Measurements from ENCODE around the gene DDX49. TPM values are rescaled to one million over a fixed set of nuclear protein-coding genes. Genes with fewer than 3 reads are reported as not detected.

The DDX49 gene
- total and polyA plus RNA-seq, 9 of the 15 experiments (the other 6 are each of a cell fraction or from before 2014, with no cell fraction given), result 1.1 to 113 (median 45.7) TPM

- BruUV-seq (replicated peaks), result no TSS peak
- Histone ChIP-seq H3K4me3 (no peak overlapping the region), H2AFZ (ENCODE audit: low read depth, low read length) (no peak overlapping the region), H4K20me1 (replicated peaks; ENCODE audit: control insufficient read depth, insufficient read depth, low read length) (no peaks in the 10 kb centered on the region), H3K4me1 (replicated peaks in 1 of 2; ENCODE audit: control insufficient read depth in 2 of 2, insufficient read depth in 2 of 2, low read length in 2 of 2) (no peaks in the 10 kb centered on the region; a peak in 1 of 5 replicates), H3K79me2 (ENCODE audit: control insufficient read depth, insufficient read depth, low read length) (no peaks in the 10 kb centered on the region), H3K27me3 (ENCODE audit: control insufficient read depth in 2 of 2, insufficient read depth in 2 of 2, low read length in 2 of 2) (peaks cover 4 to 33% of the 10 kb centered on the region in 2 experiments; a peak in 3 of 5 replicates), H3K36me3 (ENCODE audit: control insufficient read depth, insufficient read depth, low read length) (no peaks in the 10 kb centered on the region), H3K9me1 (ENCODE audit: control insufficient read depth, insufficient read depth, low read length) (no peaks in the 10 kb centered on the region), H3K27ac (ENCODE audit: extremely low read depth, low read depth, low read length) (no peak overlapping the region), H3K9ac (ENCODE audit: insufficient read depth in 1 of 2, low read depth in 2 of 2, low read length in 2 of 2) (no peak overlapping the region), H3K9me3 (replicated peaks; ENCODE audit: control insufficient read depth, insufficient read depth, low read depth, low read length) (no peaks in the 10 kb centered on the region), H3K4me2 (ENCODE audit: insufficient read depth, low read length) (no peak overlapping the region)
- ChIA-PET POLR2A (no interaction called here), CTCF (ENCODE audit: low intra/inter-chr PET ratio) (no interaction called here)
- intact Hi-C loops (cut with micrococcal nuclease), result no loop called here
- in situ Hi-C loops (cut with MboI), result no loop called here
- DNase-seq (ENCODE audit: extremely low read depth in 1 of 4, low spot score in 3 of 4), result no peak
- no peak for TF ChIP-seq SMAD4 (CRISPR knock-in tag; conservative IDR thresholded peaks at IDR 0.05)
- TF ChIP-seq, protein P1, sequence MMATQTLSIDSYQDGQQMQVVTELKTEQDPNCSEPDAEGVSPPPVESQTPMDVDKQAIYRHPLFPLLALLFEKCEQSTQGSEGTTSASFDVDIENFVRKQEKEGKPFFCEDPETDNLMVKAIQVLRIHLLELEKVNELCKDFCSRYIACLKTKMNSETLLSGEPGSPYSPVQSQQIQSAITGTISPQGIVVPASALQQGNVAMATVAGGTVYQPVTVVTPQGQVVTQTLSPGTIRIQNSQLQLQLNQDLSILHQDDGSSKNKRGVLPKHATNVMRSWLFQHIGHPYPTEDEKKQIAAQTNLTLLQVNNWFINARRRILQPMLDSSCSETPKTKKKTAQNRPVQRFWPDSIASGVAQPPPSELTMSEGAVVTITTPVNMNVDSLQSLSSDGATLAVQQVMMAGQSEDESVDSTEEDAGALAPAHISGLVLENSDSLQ (IDR thresholded peaks at IDR 0.05), result no peak
- no peak for TF ChIP-seq RBM34 (IDR thresholded peaks at IDR 0.05; ENCODE audit: borderline replicate concordance, insufficient read depth, low read length)
- no peak for TF ChIP-seq SMARCE1 (IDR thresholded peaks at IDR 0.05)
- no peak for TF ChIP-seq ZBTB11 (CRISPR knock-in tag; IDR thresholded peaks at IDR 0.05)
- no peak for TF ChIP-seq SRSF1 (IDR thresholded peaks at IDR 0.05; ENCODE audit: low read depth, low read length)
- no peak for TF ChIP-seq MAFG (tag; conservative IDR thresholded peaks at IDR 0.05)
- TF ChIP-seq IRF2 (CRISPR knock-in tag; IDR thresholded peaks at IDR 0.05), result no peak
- TF ChIP-seq PRMT5 (CRISPR knock-in tag; IDR thresholded peaks at IDR 0.05), result no peak
- no peak for TF ChIP-seq PTTG1 (tag; IDR thresholded peaks at IDR 0.05; ENCODE audit: low read depth)
- TF ChIP-seq CBFA2T3 (IDR thresholded peaks at IDR 0.05), result no peak
- FAIRE-seq, result no peak
- no peak for ATAC-seq
- 0% methylated on average over 2 of the region's 2 CpGs for WGBS (ENCODE audit: insufficient coverage, low coverage, missing lambda C conversion rate)
These were observed 35.5 kb downstream of the DDX49 start for GRCh38 chr19:18955042-18955441.

Data from K562 (cell line).